Natural killer cell treated with Interleukin-12 subunit alpha and Interleukin-12 subunit beta and Interleukin-15 and Interleukin-18, amount 100 ng/mL, for 72 hours (primary cell): ENCODE measurements around the gene ADORA2A. TPM values are rescaled to one million over a fixed set of nuclear protein-coding genes. Genes with fewer than 3 reads are reported as not detected.

Experiments used
- ATAC-seq, 2 donors: fragments of 150-1000 bp; cut with Tn5 transposase in 1 of 2; sonication (Bioruptor Pico), chemical (Tn5 transposase) in 1 of 2; 2 replicates each; pipeline ENCODE4 v1.10.0; 2021
- DNase-seq: peaks from one replicate; pipeline ENCODE4 v3.0.0; 2022; ENCODE audit warnings: low spot score
- H3K27ac Mint-ChIP-seq, 2 donors: 1 replicate in 1 of 2; 2 replicates in 1 of 2; pipeline ENCODE4 v1.8.0; 2022; ENCODE audit warnings: mixed read lengths in 2 of 2, mild to moderate bottlenecking in 1 of 2, moderate library complexity in 1 of 2
- H3K27me3 Mint-ChIP-seq, 2 donors: 1 replicate in 1 of 2; 2 replicates in 1 of 2; pipeline ENCODE4 v1.8.0; 2022; ENCODE audit warnings: mixed read lengths in 2 of 2
- H3K36me3 Mint-ChIP-seq: one replicate; pipeline ENCODE4 v1.8.0; 2022; ENCODE audit warnings: mixed read lengths
- H3K4me1 Mint-ChIP-seq, 2 donors: 1 replicate in 1 of 2; 2 replicates in 1 of 2; pipeline ENCODE4 v1.8.0; 2022; ENCODE audit warnings: low read depth in 2 of 2, mixed read lengths in 2 of 2, mild to moderate bottlenecking in 1 of 2
- H3K4me3 Mint-ChIP-seq: one replicate; pipeline ENCODE4 v1.8.0; 2022; ENCODE audit warnings: mixed read lengths
- H3K9me3 Mint-ChIP-seq: 2 replicates; pipeline ENCODE4 v1.8.0; 2022; ENCODE audit warnings: mixed read lengths
- total RNA-seq, 2 donors: library from RNA; stranded (reverse); gene quantifications; one replicate each; pipeline ENCODE4 v1.2.3, GENCODE V29; 2022

ADORA2A gene
- total RNA-seq, 2 donors from 2014 or later = 29.0 to 81.6 TPM

GRCh38 chr22:24435861-24436371 is 8.5 kb downstream of the ADORA2A start:
- Mint-ChIP-seq H3K4me3 (peak overlapping the region; percentile 90), H3K27me3 (no peaks in the 10 kb centered on the region), H3K27ac (peak overlapping the region; percentile 100), H3K36me3 (no peaks in the 10 kb centered on the region), H3K4me1 (peaks cover 50 to 55% of the 10 kb centered on the region in 2 donors), H3K9me3 (no peaks in the 10 kb centered on the region)
- ATAC-seq (no peak), DNase-seq (peak; percentile 42)

- no peaks in the 10 kb centered on the region for H3K27me3 Mint-ChIP-seq
- peaks cover 48 to 55% of the 10 kb centered on the region in 2 donors for H3K4me1 Mint-ChIP-seq
- no peaks in the 10 kb centered on the region for H3K9me3 Mint-ChIP-seq
- no peaks in the 10 kb centered on the region for H3K36me3 Mint-ChIP-seq
- H3K4me3 Mint-ChIP-seq = peak overlapping the region; percentile 4
- ATAC-seq (no peak), DNase-seq (peak; percentile 58)
- peak overlapping the region; percentile 100 for H3K27ac Mint-ChIP-seq
These were observed 9.2 kb downstream of the ADORA2A start for GRCh38 chr22:24436553-24436952.

- ATAC-seq = no peak
- DNase-seq = peak; percentile 32
- Mint-ChIP-seq H3K27ac (peak overlapping the region; percentile 100), H3K9me3 (no peaks in the 10 kb centered on the region), H3K36me3 (no peaks in the 10 kb centered on the region), H3K4me1 (peaks cover 46 to 52% of the 10 kb centered on the region in 2 donors), H3K4me3 (peak overlapping the region; percentile 41), H3K27me3 (no peaks in the 10 kb centered on the region)
These were observed 9.7 kb downstream of the ADORA2A start for GRCh38 chr22:24437091-24437490.

- peak overlapping the region; percentile 41 for H3K4me3 Mint-ChIP-seq
These were observed 10.4 kb downstream of the ADORA2A start for GRCh38 chr22:24437741-24438328.

GRCh38 chr22:24440270-24440717 is 12.9 kb downstream of the ADORA2A start:
- H3K27ac Mint-ChIP-seq = peak overlapping the region; percentile 47 to 100
- no peaks in the 10 kb centered on the region for H3K27me3 Mint-ChIP-seq
- DNase-seq (peak; percentile 25), ATAC-seq (no peak)
- H3K9me3 Mint-ChIP-seq = no peaks in the 10 kb centered on the region
- H3K4me3 Mint-ChIP-seq = no peak overlapping the region
- no peaks in the 10 kb centered on the region for H3K36me3 Mint-ChIP-seq
- H3K4me1 Mint-ChIP-seq = peaks cover 26 to 45% of the 10 kb centered on the region in 2 donors

More at GRCh38 chr22:24437741-24438328, 10.4 kb downstream of the ADORA2A start:
- no peak for ATAC-seq
- no peaks in the 10 kb centered on the region for H3K9me3 Mint-ChIP-seq
- H3K27me3 Mint-ChIP-seq = no peaks in the 10 kb centered on the region
- peaks cover 46 to 50% of the 10 kb centered on the region in 2 donors for H3K4me1 Mint-ChIP-seq
- no peaks in the 10 kb centered on the region for H3K36me3 Mint-ChIP-seq
- peak overlapping the region; percentile 100 for H3K27ac Mint-ChIP-seq
- DNase-seq = peak; percentile 58

- Mint-ChIP-seq H3K36me3 (no peaks in the 10 kb centered on the region), H3K9me3 (no peaks in the 10 kb centered on the region), H3K4me1 (peaks cover 20 to 43% of the 10 kb centered on the region in 2 donors)
These were observed 13.5 kb downstream of the ADORA2A start for GRCh38 chr22:24440718-24441405.

GRCh38 chr22:24441406-24442351 is 14.3 kb downstream of the ADORA2A start:
- Mint-ChIP-seq H3K27ac (peak overlapping the region; percentile 47 to 100), H3K4me1 (peaks cover 19 to 42% of the 10 kb centered on the region in 2 donors), H3K27me3 (no peaks in the 10 kb centered on the region), H3K36me3 (no peaks in the 10 kb centered on the region), H3K4me3 (no peak overlapping the region), H3K9me3 (no peaks in the 10 kb centered on the region)
- ATAC-seq = no peak
- DNase-seq = no peak

More at GRCh38 chr22:24440718-24441405, 13.5 kb downstream of the ADORA2A start:
- Mint-ChIP-seq H3K27ac (peak overlapping the region; percentile 47 to 100), H3K27me3 (no peaks in the 10 kb centered on the region), H3K4me3 (peak overlapping the region; percentile 18)
- ATAC-seq (no peak), DNase-seq (no peak)

GRCh38 chr22:24442352-24442744 is 14.9 kb downstream of the ADORA2A start:
- Mint-ChIP-seq H3K27ac (peak overlapping the region in 1 of 2 donors; percentile 67), H3K4me1 (peaks cover 19 to 39% of the 10 kb centered on the region in 2 donors), H3K27me3 (no peaks in the 10 kb centered on the region), H3K9me3 (no peaks in the 10 kb centered on the region), H3K36me3 (no peaks in the 10 kb centered on the region), H3K4me3 (no peak overlapping the region)
- DNase-seq (peak; percentile 20), ATAC-seq (no peak)

GRCh38 chr22:24443668-24444067 is 16.3 kb downstream of the ADORA2A start:
- H3K9me3 Mint-ChIP-seq = no peaks in the 10 kb centered on the region
- H3K27me3 Mint-ChIP-seq = no peaks in the 10 kb centered on the region
- no peak for ATAC-seq
- peaks cover 8 to 37% of the 10 kb centered on the region in 2 donors for H3K4me1 Mint-ChIP-seq
- no peak for DNase-seq
- H3K36me3 Mint-ChIP-seq = no peaks in the 10 kb centered on the region
- H3K4me3 Mint-ChIP-seq = no peak overlapping the region
- peak overlapping the region in 1 of 2 donors; percentile 67 for H3K27ac Mint-ChIP-seq

- Mint-ChIP-seq H3K27ac (peak overlapping the region in 1 of 2 donors; percentile 67), H3K4me3 (no peak overlapping the region), H3K36me3 (no peaks in the 10 kb centered on the region), H3K4me1 (peaks cover 8 to 41% of the 10 kb centered on the region in 2 donors), H3K9me3 (no peaks in the 10 kb centered on the region), H3K27me3 (no peaks in the 10 kb centered on the region)
- DNase-seq (no peak), ATAC-seq (no peak)
These were observed 16.9 kb downstream of the ADORA2A start for GRCh38 chr22:24444251-24444650.

GRCh38 chr22:24444729-24445466 is 17.5 kb downstream of the ADORA2A start:
- Mint-ChIP-seq H3K27ac (peak overlapping the region in 1 of 2 donors; percentile 54), H3K4me1 (peaks cover 8 to 42% of the 10 kb centered on the region in 2 donors)

GRCh38 chr22:24445481-24446259 is 18.3 kb downstream of the ADORA2A start:
- DNase-seq = no peak
- Mint-ChIP-seq H3K4me1 (peaks cover 5 to 44% of the 10 kb centered on the region in 2 donors), H3K27ac (peak overlapping the region in 1 of 2 donors; percentile 54), H3K4me3 (no peak overlapping the region), H3K36me3 (no peaks in the 10 kb centered on the region), H3K27me3 (no peaks in the 10 kb centered on the region), H3K9me3 (no peaks in the 10 kb centered on the region)
- ATAC-seq = peak in 1 of 2 donors; percentile 73

More at GRCh38 chr22:24444729-24445466, 17.5 kb downstream of the ADORA2A start:
- Mint-ChIP-seq H3K36me3 (no peaks in the 10 kb centered on the region), H3K9me3 (no peaks in the 10 kb centered on the region), H3K27me3 (no peaks in the 10 kb centered on the region), H3K4me3 (no peak overlapping the region)
- ATAC-seq (no peak), DNase-seq (no peak)
